GM19438 (cell line): ENCODE measurements around the gene PTPRO.

Experiments used
- ATAC-seq: cut with Tn5 transposase; IDR thresholded peaks from one replicate; pipeline ENCODE4 v1.9.1; 2021; ENCODE audit warnings: low read depth; ENCODE audit not compliant: unreplicated experiment

PTPRO gene

GRCh38 chr12:15520844-15521243 is 198.5 kb downstream of the PTPRO start:
- ATAC-seq, result no peak

GRCh38 chr12:15522574-15523187 is 200.4 kb downstream of the PTPRO start:
- no peak for ATAC-seq

- no peak for ATAC-seq
Observed at GRCh38 chr12:15525441-15525840, 203.1 kb downstream of the PTPRO start.

- peak; percentile 99 for ATAC-seq
Observed at GRCh38 chr12:15526033-15526432, 203.7 kb downstream of the PTPRO start.

- no peak for ATAC-seq
Observed at GRCh38 chr12:15527201-15528080, 205.1 kb downstream of the PTPRO start.

- no peak for ATAC-seq
Observed at GRCh38 chr12:15528666-15529065, 206.4 kb downstream of the PTPRO start.

- no peak for ATAC-seq
Observed at GRCh38 chr12:15530361-15530760, 208.1 kb downstream of the PTPRO start.

- no peak for ATAC-seq
Observed at GRCh38 chr12:15532364-15532977, 210.2 kb downstream of the PTPRO start.

GRCh38 chr12:15534322-15534721 is 212.0 kb downstream of the PTPRO start:
- peak; percentile 72 for ATAC-seq

GRCh38 chr12:15534874-15535273 is 212.6 kb downstream of the PTPRO start:
- no peak for ATAC-seq

GRCh38 chr12:15535352-15535781 is 213.1 kb downstream of the PTPRO start:
- no peak for ATAC-seq

GRCh38 chr12:15536446-15536845 is 214.1 kb downstream of the PTPRO start:
- no peak for ATAC-seq

- no peak for ATAC-seq
Observed at GRCh38 chr12:15538881-15539280, 216.6 kb downstream of the PTPRO start.

GRCh38 chr12:15540005-15540404 is 217.7 kb downstream of the PTPRO start:
- no peak for ATAC-seq

- ATAC-seq, result no peak
Observed at GRCh38 chr12:15540469-15540872, 218.2 kb downstream of the PTPRO start.

- ATAC-seq, result no peak
Observed at GRCh38 chr12:15541996-15542631, 219.8 kb downstream of the PTPRO start.

GRCh38 chr12:15543347-15543746 is 221.0 kb downstream of the PTPRO start:
- no peak for ATAC-seq

GRCh38 chr12:15544589-15544988 is 222.3 kb downstream of the PTPRO start:
- ATAC-seq, result no peak

GRCh38 chr12:15545334-15545733 is 223.0 kb downstream of the PTPRO start:
- ATAC-seq, result no peak

GRCh38 chr12:15546102-15546701 is 223.9 kb downstream of the PTPRO start:
- ATAC-seq, result peak; percentile 85

GRCh38 chr12:15547063-15547462 is 224.8 kb downstream of the PTPRO start:
- no peak for ATAC-seq
